C4-2B (cell line): Measurements from ENCODE around the gene RABGAP1.

Experiments
- ZFX ChIP-seq: fragments of 450-650 bp; IDR thresholded peaks from 2 replicates; pipeline ENCODE4 v1.6.1; 2017
- TF ChIP-seq, protein P1 (sequence below): fragments of 450-650 bp; conservative IDR thresholded peaks from 2 replicates; pipeline ENCODE4 v1.5.1; 2017; ENCODE audit warnings: mild to moderate bottlenecking

DNA sequence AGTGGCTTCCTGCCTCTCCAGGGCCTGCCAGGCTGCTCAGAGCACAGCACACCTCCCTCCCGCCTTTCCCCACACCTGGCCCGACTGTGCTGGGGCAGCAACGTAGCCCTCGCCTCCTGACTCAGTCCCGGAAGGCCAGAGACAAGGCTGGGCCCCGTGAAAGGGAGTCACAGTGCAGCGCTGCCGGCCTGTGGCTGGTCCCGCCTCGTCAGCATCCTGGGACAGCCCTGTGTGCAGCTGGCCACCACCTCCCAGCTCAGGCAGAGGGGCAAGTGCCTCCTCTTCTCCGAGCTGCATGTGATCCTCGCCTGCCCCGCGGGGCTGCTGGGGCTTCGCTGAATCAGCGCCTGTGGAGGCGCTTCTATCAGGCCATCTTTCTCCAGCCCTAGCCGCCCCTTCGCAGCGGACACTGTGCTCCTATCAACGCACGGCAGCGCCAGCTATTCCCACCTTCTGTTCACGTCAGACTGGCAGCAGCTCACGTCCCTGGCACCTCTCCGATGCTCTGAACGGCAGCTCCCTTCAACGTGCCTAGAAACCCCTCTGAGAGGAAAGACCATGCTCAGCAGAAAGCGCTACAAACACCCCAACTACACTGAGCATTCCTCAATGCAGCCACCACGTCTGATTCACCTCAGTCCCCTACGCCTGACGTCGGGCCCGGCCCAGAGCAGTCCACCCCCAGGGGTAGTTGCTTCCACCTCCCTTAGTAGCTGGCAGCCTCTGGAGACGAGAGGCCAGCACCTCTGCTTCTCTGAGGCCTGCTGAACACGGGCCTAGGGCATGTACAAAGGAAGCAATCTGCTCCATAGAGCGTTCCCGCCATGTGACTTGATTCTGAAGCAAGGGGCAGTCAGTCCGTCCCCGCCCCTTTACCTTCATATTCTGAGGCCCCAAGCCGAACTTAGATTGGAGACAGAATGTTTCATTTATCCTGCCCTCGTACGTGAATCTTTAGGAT, 171.5 kb downstream of the RABGAP1 start:
- TF ChIP-seq, protein P1, sequence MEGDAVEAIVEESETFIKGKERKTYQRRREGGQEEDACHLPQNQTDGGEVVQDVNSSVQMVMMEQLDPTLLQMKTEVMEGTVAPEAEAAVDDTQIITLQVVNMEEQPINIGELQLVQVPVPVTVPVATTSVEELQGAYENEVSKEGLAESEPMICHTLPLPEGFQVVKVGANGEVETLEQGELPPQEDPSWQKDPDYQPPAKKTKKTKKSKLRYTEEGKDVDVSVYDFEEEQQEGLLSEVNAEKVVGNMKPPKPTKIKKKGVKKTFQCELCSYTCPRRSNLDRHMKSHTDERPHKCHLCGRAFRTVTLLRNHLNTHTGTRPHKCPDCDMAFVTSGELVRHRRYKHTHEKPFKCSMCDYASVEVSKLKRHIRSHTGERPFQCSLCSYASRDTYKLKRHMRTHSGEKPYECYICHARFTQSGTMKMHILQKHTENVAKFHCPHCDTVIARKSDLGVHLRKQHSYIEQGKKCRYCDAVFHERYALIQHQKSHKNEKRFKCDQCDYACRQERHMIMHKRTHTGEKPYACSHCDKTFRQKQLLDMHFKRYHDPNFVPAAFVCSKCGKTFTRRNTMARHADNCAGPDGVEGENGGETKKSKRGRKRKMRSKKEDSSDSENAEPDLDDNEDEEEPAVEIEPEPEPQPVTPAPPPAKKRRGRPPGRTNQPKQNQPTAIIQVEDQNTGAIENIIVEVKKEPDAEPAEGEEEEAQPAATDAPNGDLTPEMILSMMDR = no peak
- no peak for TF ChIP-seq ZFX
